DND-41 (cell line): ENCODE data around the gene CCDC158.

Experiments used
- CTCF ChIP-seq: IDR thresholded peaks from 2 replicates; pipeline ENCODE4 v1.5.1; 2012; ENCODE audit warnings: borderline replicate concordance, low read length, moderate library complexity, mild to moderate bottlenecking; ENCODE audit not compliant: poor library complexity, severe bottlenecking; ENCODE audit errors: extremely low read depth
- EZH2 ChIP-seq: IDR thresholded peaks from 3 replicates; pipeline ENCODE4 v1.6.1; 2012; ENCODE audit warnings: borderline replicate concordance, low read depth, mild to moderate bottlenecking, moderate library complexity, low read length, inconsistent platforms; ENCODE audit not compliant: severe bottlenecking

- no peak for TF ChIP-seq CTCF
- TF ChIP-seq EZH2: no peak
These were observed 14.8 kb upstream of the CCDC158 start for GRCh38 chr4:76435528-76436319.
